Activated naive CD4-positive, alpha-beta T cell treated with anti-CD3 and anti-CD28 coated beads, Interleukin-2, amount 10 ng/mL, durations not matched to agents 7 days and 5 days (primary cell): Measurements from ENCODE around the gene CSTPP1.
"Not testable (repeated sequence)": the region's sequence is repeated elsewhere in the genome, so short reads cannot be mapped to it uniquely, and the experiment has no call there.

Experiments used
- CTCF ChIA-PET: fragments of 350-600 bp; sonication (Branson Sonifier 250); formaldehyde crosslinking; loops from one replicate; lab custom pipeline; 2021; ENCODE audit warnings: antibody characterized with exemption; lab: Charles Lee
- DNase-seq: peaks from one replicate; pipeline ENCODE4 v3.0.0-alpha.2; 2020
- H3K27ac Mint-ChIP-seq: one replicate; pipeline ENCODE4 v1.8.0; 2021; ENCODE audit warnings: mild to moderate bottlenecking, moderate library complexity, mixed read lengths
- H3K27me3 Mint-ChIP-seq: one replicate; pipeline ENCODE4 v1.8.0; 2021; ENCODE audit warnings: mild to moderate bottlenecking, mixed read lengths
- H3K36me3 Mint-ChIP-seq: one replicate; pipeline ENCODE4 v1.8.0; 2021; ENCODE audit warnings: mixed read lengths
- H3K4me1 Mint-ChIP-seq: one replicate; pipeline ENCODE4 v1.8.0; 2021; ENCODE audit warnings: mixed read lengths
- H3K4me3 Mint-ChIP-seq: one replicate; pipeline ENCODE4 v1.8.0; 2021; ENCODE audit warnings: mild to moderate bottlenecking, moderate library complexity, mixed read lengths
- H3K9me3 Mint-ChIP-seq: one replicate; pipeline ENCODE4 v1.8.0; 2021; ENCODE audit warnings: mixed read lengths

Gene CSTPP1

DNA sequence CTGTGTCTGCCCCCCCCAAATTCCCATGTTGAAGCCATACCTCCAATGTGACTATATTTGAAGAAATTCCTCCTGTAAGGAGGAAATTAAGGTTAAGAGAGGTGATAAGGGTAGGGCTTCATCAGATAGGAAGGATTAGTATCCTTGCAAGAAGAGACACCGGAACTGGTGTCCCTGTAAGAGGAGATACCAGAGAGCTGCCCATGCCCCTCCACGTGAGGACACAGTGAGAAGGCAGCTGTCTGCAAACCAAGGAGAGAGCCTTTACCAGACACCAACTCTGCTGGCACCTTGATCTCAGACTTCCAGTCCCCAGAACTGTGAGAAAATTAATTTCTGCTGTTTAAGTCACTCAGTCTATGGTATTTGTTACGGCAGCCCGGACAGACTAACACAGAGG lies 130.8 kb downstream of the CSTPP1 start:
- no peak for DNase-seq
- CTCF ChIA-PET = no interaction called here
- H3K9me3 Mint-ChIP-seq = no peaks in the 10 kb centered on the region
- H3K36me3 Mint-ChIP-seq = no peaks in the 10 kb centered on the region
- no peaks in the 10 kb centered on the region for H3K4me1 Mint-ChIP-seq
- H3K27ac Mint-ChIP-seq = no peak overlapping the region
- no peak overlapping the region for H3K4me3 Mint-ChIP-seq
- H3K27me3 Mint-ChIP-seq = no peaks in the 10 kb centered on the region

DNA sequence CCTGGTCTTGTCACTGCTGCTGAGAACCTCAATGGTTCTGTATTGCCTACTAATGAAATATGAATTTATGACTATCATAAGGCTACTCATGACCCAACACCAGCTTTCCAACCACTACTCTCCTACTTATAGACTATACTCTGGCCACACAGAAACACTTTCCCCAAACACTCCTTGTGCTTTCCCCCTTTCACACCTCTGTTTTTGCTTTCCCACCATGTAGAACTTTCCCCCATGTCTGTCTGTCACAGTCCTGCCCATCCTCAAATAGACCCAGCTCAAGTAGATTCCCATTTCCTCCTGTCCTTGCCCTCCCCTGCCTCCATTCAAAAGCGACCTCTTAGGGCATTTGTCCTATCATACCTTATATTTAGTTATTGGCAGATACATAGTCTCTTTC lies 134.2 kb downstream of the CSTPP1 start:
- no peaks in the 10 kb centered on the region for H3K4me1 Mint-ChIP-seq
- CTCF ChIA-PET = no interaction called here
- H3K27me3 Mint-ChIP-seq = no peaks in the 10 kb centered on the region
- H3K27ac Mint-ChIP-seq = no peak overlapping the region
- no peak overlapping the region for H3K4me3 Mint-ChIP-seq
- H3K36me3 Mint-ChIP-seq = no peaks in the 10 kb centered on the region
- no peak for DNase-seq
- no peaks in the 10 kb centered on the region for H3K9me3 Mint-ChIP-seq

DNA sequence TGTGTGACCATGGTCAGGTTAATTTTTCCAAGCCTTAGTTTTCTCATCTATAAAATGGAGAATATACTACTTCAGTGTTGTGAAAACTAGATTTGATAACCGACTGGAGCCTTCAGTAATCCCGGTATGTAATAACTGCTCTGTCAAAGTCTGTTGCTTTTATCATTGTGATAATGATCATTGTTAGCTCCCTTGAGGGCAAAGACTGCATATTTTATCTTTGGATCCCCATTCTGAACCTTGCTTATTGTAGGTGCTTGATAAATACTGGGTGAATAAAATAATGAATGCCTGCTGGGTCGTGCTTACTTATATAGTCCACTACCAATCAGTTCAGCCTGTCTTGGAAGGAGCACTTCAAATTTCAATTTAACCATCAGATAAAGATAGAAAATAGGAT lies 134.8 kb downstream of the CSTPP1 start:
- Mint-ChIP-seq H3K27ac (no peak overlapping the region), H3K36me3 (no peaks in the 10 kb centered on the region), H3K4me3 (no peak overlapping the region), H3K27me3 (no peaks in the 10 kb centered on the region), H3K4me1 (no peaks in the 10 kb centered on the region), H3K9me3 (no peaks in the 10 kb centered on the region)
- CTCF ChIA-PET = no interaction called here
- no peak for DNase-seq

DNA sequence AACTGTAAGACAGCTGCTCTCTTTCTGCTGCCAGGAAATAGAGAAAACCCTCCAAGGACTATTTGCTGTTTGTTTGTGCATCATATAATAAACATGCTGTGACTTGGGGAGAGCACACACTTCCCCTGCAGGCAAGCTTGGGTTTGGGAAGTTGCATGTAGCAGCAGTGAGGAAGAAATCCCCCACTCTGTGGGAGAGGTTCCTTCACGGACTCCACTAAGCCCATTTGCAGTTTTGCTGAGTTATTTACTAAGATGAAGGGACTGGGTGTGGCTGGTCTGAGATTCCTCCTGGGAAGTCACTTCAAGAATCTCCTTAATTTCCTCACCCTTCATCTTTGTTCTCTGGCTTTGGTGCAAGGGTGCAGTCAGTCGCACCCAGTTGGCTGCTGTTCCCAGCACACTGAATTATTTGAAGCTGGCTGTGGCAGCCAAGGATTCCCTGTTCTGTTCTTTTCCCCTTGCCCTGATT lies 135.3 kb downstream of the CSTPP1 start:
- no peak overlapping the region for H3K27ac Mint-ChIP-seq
- no peaks in the 10 kb centered on the region for H3K4me1 Mint-ChIP-seq
- H3K4me3 Mint-ChIP-seq = no peak overlapping the region
- H3K36me3 Mint-ChIP-seq = no peaks in the 10 kb centered on the region
- no peak for DNase-seq
- no peaks in the 10 kb centered on the region for H3K27me3 Mint-ChIP-seq
- CTCF ChIA-PET = no interaction called here
- H3K9me3 Mint-ChIP-seq = no peaks in the 10 kb centered on the region

DNA sequence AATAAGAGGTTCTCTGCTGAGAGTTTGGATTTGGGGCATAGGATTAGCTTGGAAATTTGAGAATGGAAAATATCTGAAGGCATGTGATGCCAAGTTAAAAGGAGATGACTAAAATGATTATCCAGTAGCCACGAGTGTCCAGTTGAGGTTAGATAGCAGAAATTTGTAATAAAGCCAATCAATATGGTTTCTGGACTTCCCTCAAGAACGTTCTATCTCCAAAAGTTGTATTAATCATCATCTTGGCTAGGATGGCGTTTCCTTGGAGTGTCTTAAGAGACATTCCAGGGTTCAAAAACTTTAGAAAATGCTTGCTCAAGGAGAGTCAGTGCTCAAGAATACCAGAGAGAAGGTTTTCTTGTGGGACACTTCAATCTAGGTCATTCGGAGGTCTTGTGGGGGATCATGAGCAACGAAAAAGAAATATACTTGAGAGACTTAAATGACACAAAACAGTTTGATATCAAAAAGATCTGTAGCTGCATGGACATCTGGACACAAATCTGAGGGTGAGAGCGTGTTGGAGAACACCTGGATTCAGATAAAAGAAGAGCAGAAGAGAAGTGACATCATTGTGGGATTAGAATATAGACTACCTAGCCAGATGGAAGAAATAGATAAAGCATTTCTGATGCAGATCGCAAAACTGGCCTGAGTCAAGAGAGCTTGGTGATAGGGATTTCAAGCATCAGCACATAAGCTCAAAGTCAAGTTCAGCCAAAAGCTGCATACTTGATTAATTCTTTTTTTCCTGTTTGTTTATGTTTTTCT lies 142.4 kb downstream of the CSTPP1 start:
- no peak for DNase-seq
- H3K9me3 Mint-ChIP-seq = no peaks in the 10 kb centered on the region
- CTCF ChIA-PET = no interaction called here
- no peaks in the 10 kb centered on the region for H3K4me1 Mint-ChIP-seq
- no peak overlapping the region for H3K27ac Mint-ChIP-seq
- no peaks in the 10 kb centered on the region for H3K36me3 Mint-ChIP-seq
- no peak overlapping the region for H3K4me3 Mint-ChIP-seq
- no peaks in the 10 kb centered on the region for H3K27me3 Mint-ChIP-seq

DNA sequence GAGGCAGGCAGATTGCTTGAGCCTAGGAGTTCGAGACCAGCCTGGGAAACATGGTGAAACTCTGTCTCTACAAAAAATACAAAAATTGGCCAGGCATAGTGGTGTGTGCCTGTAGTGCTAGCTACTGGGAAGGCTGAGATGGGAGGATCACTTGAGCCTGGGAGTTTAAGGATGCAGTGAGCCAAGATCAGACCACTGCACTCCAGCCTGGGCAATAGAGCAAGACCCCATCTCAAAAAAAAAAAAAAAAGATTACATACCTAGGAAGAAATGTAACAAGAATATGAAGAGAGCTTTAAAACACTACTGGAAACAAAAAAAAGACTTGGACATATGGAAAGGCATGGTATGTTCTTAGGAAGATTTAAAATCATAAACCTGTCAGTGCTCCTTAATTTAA lies 144.2 kb downstream of the CSTPP1 start:
- H3K27ac Mint-ChIP-seq, H3K4me3 Mint-ChIP-seq, H3K27me3 Mint-ChIP-seq, H3K9me3 Mint-ChIP-seq, H3K36me3 Mint-ChIP-seq, H3K4me1 Mint-ChIP-seq, DNase-seq, CTCF ChIA-PET: not testable (repeated sequence)

DNA sequence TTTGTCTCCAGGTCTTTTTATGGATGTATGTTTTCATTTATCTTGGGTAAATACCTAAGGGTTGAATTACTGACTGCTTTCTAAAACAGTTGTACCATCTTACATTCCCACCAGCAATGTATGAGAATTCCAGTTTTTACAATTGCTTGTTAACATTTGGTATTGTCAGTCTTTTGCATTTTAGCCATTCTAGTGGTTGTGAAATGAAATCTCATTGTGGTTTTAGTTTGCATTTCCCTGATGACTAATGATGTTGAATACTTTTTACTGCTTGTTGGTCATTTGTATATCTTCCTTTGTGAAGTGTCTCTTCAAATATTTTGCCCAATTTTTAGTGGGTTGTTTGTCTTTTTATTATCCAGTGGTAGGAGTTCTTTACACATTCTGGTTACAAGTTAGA lies 147.4 kb downstream of the CSTPP1 start:
- Mint-ChIP-seq H3K36me3 (no peaks in the 10 kb centered on the region), H3K4me1 (no peaks in the 10 kb centered on the region), H3K27me3 (no peaks in the 10 kb centered on the region), H3K27ac (no peak overlapping the region), H3K9me3 (no peaks in the 10 kb centered on the region), H3K4me3 (no peak overlapping the region)
- CTCF ChIA-PET = no interaction called here
- DNase-seq = no peak

DNA sequence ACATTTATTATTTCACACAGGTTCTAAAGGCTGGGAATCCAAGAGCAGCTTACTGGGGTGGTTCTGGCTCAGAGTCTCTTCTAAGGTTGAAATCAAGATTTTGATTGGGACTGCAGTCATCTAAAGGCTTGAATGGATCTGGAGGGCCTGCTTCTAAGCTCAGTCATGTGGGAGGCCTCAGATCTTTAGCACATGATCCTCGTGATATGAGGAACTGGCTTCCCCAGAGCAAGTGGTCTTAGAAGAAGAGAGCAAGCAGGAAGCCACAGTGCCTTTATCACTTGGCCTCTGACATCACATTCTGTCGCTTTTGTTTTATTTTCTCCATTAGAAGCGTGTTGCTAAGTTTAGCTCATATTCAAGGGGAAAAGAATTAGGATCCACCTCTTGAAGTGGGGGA lies 151.2 kb downstream of the CSTPP1 start:
- Mint-ChIP-seq H3K27me3 (no peaks in the 10 kb centered on the region), H3K27ac (no peak overlapping the region), H3K4me1 (no peaks in the 10 kb centered on the region), H3K36me3 (no peaks in the 10 kb centered on the region), H3K9me3 (no peaks in the 10 kb centered on the region), H3K4me3 (no peak overlapping the region)
- DNase-seq = no peak
- CTCF ChIA-PET = no interaction called here

DNA sequence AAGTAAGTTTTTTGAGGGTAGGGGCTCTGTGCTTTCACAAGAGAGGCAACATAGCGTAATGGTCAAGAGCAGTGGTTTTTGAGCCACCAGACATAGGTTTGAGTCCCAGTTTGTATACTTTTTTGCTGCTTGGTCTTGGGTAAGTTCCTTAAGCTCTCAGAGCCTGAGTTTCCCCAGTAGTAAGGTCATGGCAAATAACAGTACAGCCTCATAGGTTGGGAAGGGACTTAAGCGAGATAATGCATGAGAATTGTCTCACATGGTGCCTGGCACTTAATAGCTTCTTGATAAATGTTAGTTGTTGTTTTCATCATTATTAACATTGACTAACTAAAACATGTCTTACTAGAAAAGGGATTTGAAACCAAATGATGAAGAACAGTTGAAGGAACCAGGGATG lies 157.0 kb downstream of the CSTPP1 start:
- H3K27ac Mint-ChIP-seq = no peak overlapping the region
- CTCF ChIA-PET = no interaction called here
- H3K9me3 Mint-ChIP-seq = no peaks in the 10 kb centered on the region
- H3K4me1 Mint-ChIP-seq = no peaks in the 10 kb centered on the region
- DNase-seq = no peak
- H3K36me3 Mint-ChIP-seq = no peaks in the 10 kb centered on the region
- H3K27me3 Mint-ChIP-seq = no peaks in the 10 kb centered on the region
- H3K4me3 Mint-ChIP-seq = no peak overlapping the region

DNA sequence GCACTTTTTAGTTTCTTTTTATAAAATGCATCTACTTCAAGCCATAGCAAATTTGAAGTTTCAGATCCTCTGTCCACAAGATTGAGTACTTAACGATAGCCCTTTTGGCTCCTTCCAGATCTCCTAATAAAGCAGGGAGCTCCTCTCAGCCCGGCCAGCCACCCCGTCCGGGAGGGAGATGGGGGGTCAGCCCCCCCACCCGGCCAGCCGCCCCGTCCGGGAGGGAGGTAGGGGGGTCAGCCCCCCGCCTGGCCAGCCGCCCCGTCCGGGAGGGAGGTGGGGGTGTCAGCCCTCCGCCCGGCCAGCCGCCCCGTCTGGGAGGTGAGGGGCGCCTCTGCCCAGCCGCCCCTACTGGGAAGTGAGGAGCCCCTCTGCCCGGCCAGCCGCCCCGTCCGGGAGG lies 160.3 kb downstream of the CSTPP1 start:
- CTCF ChIA-PET, H3K27ac Mint-ChIP-seq, H3K4me1 Mint-ChIP-seq, H3K9me3 Mint-ChIP-seq, H3K27me3 Mint-ChIP-seq, DNase-seq, H3K4me3 Mint-ChIP-seq, H3K36me3 Mint-ChIP-seq: not testable (repeated sequence)

DNA sequence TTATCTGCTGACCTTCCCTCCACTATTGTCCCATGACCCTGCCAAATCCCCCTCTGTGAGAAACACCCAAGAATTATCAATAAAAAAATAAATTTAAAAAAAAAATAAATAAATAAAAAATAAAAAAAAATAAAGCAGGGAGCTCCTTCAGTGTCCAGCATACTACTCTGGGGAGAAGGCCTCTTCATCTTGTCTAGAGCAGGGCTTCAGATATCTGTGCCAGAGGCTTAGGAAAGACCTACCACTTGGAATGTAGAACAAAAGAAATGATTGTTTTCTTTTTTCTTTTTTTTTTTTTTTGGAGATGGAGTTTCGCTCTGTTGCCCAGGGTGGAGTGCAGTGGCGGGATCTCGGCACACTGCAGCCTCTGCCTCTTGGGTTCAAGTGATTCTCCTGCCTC lies 161.7 kb downstream of the CSTPP1 start:
- H3K4me1 Mint-ChIP-seq, H3K4me3 Mint-ChIP-seq, H3K36me3 Mint-ChIP-seq, H3K27me3 Mint-ChIP-seq, H3K27ac Mint-ChIP-seq, CTCF ChIA-PET, H3K9me3 Mint-ChIP-seq, DNase-seq: not testable (repeated sequence)

DNA sequence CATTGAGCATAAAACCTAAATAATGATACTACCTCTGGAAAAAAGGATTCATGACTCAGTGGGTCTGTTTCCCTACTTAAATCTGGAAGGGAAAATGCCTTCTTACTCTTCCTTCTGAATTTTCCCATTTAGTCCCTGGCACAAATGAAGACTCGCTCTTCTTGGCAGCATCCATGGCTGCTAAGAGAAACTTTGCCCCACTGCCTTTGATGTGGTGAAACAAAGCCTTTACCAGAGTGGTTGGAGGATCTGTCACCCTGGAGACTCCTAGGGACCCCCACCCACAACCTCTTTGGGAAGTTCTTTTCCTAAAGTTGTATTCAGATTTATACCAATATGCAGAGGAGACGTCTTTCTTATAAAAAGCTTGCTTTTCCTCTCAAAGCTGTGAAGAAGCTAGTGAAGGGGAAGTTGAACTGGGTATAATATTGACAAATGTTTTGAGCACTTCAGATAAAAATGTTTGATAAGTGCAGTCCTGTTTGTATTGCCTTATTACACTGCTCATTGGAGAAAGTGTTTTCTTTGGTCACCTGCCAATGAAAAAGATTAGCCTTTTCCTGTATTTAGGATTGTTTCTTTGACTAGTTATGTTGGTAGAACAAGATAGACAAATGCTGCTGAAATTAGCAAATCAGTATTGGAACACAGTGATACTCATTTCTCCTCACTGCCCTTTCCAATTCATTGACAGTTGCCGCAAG lies 162.8 kb downstream of the CSTPP1 start:
- DNase-seq = no peak
- H3K4me3 Mint-ChIP-seq = no peak overlapping the region
- H3K27ac Mint-ChIP-seq = no peak overlapping the region
- CTCF ChIA-PET = no interaction called here
- no peaks in the 10 kb centered on the region for H3K36me3 Mint-ChIP-seq
- H3K4me1 Mint-ChIP-seq = peaks cover 6% of the 10 kb centered on the region
- no peaks in the 10 kb centered on the region for H3K27me3 Mint-ChIP-seq
- H3K9me3 Mint-ChIP-seq = no peaks in the 10 kb centered on the region

DNA sequence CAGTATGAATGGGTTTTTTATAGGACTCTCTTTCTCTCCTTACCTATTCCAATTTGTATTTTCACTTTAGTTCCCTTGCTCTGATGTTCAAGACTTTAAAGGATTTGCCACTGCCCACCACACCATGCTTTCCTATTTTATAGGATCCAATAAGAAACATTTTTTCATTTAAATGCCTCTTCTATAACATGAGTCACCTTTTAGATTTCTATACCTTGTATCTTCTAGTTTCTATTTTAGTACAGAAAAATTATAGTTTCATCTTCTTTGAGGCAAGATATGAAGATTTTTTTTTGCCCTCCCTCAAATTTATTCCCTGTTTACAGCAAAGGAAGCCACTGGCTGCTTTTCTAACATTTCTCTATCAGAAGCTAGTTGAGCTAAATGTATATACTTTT lies 163.4 kb downstream of the CSTPP1 start:
- no peak overlapping the region for H3K27ac Mint-ChIP-seq
- no peak for DNase-seq
- H3K27me3 Mint-ChIP-seq = no peaks in the 10 kb centered on the region
- CTCF ChIA-PET = no interaction called here
- H3K4me1 Mint-ChIP-seq = peaks cover 6% of the 10 kb centered on the region
- H3K4me3 Mint-ChIP-seq = no peak overlapping the region
- no peaks in the 10 kb centered on the region for H3K9me3 Mint-ChIP-seq
- H3K36me3 Mint-ChIP-seq = no peaks in the 10 kb centered on the region

DNA sequence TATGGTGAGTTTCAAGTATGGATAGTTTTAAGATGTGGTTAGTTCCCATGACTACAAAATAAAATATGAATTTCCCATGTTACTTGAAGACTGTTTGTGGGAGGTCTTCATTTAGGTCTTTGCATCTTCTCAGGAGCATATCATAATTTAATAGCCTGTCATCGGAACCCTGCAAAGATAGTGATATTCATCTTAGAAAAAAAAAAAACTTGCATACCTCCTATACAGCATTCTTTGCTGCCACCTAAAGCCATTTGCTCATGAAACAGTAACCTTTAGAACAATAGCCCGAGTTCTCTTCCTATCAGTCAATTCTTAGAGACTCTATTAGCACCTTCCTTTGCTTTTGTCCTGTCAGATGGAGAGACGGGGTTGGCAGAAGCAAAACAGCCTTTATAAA lies 164.8 kb downstream of the CSTPP1 start:
- Mint-ChIP-seq H3K36me3 (no peaks in the 10 kb centered on the region), H3K27me3 (no peaks in the 10 kb centered on the region), H3K9me3 (no peaks in the 10 kb centered on the region), H3K4me3 (no peak overlapping the region), H3K27ac (no peak overlapping the region), H3K4me1 (peaks cover 6% of the 10 kb centered on the region)
- DNase-seq = no peak
- CTCF ChIA-PET = no interaction called here

DNA sequence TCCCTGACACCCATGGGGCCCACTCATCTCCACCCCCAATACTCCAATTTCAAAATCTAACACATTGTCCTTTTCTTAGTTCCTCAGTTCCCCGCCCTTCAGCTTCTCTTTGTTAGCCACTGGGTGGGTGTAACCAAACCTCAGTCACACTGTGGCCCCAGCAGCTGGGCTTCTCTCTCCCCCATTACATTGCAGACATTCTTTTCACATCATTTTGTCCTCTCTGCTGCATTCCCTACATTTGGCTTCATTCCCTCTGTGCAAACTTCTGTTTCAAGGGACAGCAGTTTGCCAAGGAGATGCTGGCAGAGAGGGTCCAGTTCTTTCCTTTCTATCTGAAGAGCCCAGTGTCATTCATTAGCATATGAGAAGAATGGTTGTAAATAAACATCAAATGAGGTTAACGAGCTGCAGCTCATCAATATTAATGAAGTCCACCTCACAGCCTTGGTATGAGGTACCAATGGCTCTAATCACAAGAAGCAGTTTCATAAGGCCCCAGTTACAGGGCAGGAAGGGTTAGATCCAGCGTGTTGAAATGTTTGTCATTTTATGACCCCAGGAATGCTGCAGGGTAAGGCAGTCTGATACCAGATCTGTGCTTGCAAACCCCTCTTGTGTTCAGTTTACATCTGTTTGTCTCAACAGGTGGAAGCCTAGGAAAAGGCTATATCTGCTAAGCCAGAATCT lies 167.8 kb downstream of the CSTPP1 start:
- H3K36me3 Mint-ChIP-seq = no peaks in the 10 kb centered on the region
- H3K9me3 Mint-ChIP-seq = no peaks in the 10 kb centered on the region
- no peaks in the 10 kb centered on the region for H3K27me3 Mint-ChIP-seq
- DNase-seq = no peak
- CTCF ChIA-PET = no interaction called here
- no peak overlapping the region for H3K4me3 Mint-ChIP-seq
- H3K27ac Mint-ChIP-seq = no peak overlapping the region
- peaks cover 6% of the 10 kb centered on the region for H3K4me1 Mint-ChIP-seq
